Measurements from ENCODE around the gene SYT11.

DNA sequence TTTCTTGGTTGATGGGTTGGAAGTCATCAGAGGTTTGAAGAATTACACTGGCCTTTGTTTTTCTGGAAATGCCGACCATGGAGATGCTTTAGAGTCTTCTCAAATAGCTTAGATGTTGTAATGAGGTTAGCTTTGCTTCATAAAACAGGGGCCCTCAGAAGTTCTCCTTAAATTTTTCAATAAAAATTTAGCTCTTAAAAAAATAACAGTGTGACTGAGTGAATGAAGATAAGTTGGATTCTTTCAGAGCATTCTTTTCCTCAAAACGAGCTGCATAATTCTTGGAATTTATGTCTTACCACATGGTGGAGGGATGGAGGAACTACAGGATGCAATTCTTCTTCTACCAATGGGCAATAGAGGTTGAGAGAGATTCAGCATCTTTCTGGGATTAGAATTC, 23.4 kb downstream of the SYT11 start:
- TF ChIP-seq, protein P1, sequence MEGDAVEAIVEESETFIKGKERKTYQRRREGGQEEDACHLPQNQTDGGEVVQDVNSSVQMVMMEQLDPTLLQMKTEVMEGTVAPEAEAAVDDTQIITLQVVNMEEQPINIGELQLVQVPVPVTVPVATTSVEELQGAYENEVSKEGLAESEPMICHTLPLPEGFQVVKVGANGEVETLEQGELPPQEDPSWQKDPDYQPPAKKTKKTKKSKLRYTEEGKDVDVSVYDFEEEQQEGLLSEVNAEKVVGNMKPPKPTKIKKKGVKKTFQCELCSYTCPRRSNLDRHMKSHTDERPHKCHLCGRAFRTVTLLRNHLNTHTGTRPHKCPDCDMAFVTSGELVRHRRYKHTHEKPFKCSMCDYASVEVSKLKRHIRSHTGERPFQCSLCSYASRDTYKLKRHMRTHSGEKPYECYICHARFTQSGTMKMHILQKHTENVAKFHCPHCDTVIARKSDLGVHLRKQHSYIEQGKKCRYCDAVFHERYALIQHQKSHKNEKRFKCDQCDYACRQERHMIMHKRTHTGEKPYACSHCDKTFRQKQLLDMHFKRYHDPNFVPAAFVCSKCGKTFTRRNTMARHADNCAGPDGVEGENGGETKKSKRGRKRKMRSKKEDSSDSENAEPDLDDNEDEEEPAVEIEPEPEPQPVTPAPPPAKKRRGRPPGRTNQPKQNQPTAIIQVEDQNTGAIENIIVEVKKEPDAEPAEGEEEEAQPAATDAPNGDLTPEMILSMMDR (IDR thresholded peaks at IDR 0.05): no peak
- no peak for TF ChIP-seq EZH2 (IDR thresholded peaks at IDR 0.05)

All from neural progenitor cell (in vitro differentiated cells).